ENCODE measurements around the gene CTPS2. TPM values are rescaled to one million over a fixed set of nuclear protein-coding genes. Genes with fewer than 3 reads are reported as not detected.

CTPS2 gene
- total RNA-seq, 1 donor from 2014 or later, result 15.5 TPM

DNA sequence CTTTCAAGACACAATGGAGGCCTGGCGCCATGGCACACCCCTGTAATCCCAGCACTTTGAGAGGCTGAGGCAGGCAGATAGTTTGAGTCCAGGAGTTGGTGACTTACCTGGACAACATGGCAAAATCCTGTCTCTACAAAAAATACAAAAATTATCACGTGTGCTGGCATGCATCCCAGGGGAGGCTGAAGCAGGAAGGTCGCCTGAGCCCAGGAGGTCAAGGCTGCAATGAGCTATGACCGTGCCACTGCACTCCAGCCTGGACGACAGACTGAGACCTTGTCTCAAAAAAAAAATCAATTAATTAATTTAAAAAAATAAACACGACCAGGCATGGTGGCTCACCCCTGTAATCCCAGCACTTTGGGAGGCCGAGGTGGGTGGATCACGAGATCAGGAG is 2.0 kb upstream of the CTPS2 start:
- no peak for DNase-seq (ENCODE audit: extremely low read depth, low read depth, low spot score)

DNA sequence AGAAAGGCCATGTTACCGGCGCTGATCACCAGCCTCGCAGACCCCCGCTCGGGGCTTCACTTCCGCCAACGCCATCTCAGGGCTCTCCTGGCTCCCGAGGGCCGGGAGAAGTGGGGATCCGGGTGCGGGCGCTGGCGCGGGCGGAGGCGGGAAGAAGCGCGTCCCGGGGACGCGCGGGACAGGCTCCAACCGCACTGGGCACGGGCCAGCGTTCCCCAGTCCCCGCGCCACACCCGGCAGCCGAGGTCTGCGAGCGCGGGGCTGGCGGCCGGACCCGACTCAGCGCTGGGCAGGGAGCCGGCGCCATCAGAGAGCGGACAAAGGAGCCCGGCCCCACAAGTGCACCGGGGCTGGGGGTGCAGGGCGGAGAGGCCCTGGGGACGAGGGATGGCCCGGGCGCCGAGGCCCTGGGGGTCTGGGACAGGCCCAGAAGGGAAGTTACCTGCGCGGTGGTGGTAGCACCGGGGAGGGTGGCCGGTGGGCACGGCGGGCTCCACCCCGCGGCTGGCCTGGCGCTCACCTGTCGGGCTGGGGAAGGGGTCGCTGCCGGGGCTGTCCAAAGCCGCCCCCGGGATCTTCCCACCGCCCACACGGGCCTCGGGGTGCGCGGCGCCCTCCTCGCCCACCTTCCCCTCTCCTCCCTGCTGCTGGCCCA is 449 bp downstream of the CTPS2 start:
- DNase-seq (ENCODE audit: extremely low read depth, low read depth, low spot score), result no peak

DNA sequence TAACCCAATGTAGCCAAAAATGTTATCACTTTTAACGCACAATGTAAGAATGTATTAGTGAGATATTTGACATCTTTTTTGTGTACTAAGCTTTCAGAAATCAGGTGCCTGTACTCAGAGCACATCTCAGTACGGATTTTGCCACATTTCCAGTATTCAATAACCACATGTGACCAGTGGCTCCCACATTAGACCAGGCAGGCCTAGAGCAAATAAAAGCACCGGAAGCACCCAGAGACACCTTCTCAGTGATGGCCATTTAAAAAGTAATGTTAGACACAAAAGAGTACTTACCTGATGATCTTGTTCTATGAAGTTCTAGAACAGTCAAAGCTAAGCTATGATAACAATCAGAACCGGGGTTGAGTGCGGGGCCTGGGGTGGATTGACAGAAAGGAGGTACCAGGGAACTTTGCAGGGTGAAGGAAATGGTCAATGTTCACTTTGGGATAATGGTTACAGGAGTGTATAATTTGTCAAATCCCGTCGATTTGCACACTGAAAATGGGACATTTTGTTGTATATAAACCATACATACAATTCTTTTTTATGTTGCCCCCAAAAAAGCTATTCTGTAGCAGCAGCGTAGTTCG is 1.2 kb downstream of the CTPS2 start:
- no peak for DNase-seq (ENCODE audit: extremely low read depth, low read depth, low spot score)

DNA sequence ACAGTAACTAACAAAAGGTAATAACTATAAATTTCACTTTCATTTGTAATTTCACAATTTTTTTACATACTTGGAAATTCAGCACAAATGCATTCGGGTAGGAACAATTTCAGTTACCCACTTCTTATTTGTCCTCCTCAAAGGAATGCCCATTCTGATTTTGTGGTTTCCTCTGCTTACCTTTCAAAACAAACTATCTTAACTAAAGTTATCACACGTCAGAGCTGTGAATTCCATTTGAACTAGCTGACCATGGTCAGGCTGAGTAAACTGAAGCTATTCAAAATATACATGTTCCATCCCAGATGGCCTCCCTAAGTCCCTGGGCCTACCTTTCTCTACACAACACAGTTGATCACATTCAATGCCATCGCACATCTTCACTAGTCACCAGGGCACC is 4.5 kb downstream of the CTPS2 start:
- no peak for DNase-seq (ENCODE audit: extremely low read depth, low read depth, low spot score)

DNA sequence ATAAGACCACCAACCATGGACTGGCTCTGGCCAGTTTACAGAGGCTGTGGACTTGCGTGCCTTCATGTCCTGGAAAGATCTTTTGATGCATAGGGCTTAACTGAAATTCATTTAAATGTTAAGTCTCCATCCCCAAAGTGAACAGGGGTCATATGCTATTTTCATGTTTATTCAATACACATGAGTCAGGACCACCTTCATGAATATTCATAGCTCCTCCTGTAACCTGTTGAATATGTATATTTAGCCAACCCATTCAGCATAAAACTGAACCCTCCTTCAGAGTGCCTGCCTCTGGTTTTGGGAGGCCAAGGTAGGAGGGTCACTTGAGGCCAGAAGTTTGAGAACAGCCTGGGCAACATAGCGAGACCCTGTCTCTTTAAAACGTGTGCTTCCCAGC is 7.1 kb downstream of the CTPS2 start:
- no peak for DNase-seq (ENCODE audit: extremely low read depth, low read depth, low spot score)

DNA sequence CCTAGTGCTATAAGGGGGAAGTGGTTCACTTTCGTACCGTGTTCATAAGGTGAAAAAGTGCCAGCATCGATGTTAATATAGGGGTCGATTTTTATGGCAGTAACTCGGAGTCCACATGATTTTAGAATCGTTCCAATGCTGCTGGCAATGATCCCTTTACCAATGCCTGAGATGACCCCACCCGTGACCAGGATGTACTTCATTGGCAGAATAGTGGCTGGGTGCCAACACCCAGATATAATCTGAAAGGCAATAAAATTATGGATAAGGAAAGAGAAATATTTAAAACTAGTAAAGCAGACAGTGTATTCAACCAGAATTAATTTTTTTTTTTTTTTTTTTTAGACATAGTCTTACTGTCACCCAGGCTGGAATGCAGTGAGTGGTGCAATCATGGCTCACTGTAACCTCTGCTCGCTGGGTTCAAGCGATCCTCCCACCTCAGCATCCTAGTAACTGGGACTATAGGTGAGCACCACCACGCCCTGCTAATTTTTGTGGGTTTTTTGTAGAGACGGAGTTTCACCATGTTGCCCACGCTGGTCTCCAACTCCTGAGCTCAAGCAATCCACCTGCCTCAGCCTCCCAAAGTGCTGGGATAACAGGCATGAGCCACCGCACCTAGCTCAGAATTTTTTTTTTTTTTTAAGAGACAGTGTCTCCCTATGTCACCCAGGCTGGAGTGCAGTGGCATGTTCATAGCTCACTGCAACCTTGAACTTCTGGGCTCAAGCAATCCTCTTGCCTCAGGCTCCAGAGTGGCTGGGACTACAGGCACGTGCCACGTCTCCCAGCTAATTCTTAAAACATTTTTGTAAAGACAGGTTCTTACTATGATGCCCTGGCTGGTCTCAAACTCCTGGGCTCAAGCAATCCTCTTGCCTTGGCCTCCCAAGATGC is 9.5 kb downstream of the CTPS2 start:
- no peak for DNase-seq (ENCODE audit: extremely low read depth, low read depth, low spot score)

DNA sequence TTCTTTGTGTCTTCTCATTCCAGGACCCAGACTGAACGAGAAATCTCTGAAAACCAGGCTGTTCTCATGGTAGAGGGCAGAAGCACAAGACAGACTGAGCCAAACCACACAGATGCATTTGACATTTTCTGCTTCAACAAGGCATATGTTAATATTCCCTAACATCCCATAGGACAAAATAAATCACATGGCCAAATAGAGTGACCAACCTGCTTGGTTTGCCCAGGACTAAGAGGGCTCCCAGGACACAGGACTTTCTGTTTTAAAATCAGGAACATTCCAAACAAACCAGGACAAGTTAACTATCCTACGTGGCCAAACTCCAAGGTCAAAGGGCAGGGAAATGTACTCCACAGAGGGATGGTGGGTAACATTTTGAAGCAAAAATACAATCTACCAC is 11.7 kb downstream of the CTPS2 start:
- no peak for DNase-seq (ENCODE audit: extremely low read depth, low read depth, low spot score)

DNA sequence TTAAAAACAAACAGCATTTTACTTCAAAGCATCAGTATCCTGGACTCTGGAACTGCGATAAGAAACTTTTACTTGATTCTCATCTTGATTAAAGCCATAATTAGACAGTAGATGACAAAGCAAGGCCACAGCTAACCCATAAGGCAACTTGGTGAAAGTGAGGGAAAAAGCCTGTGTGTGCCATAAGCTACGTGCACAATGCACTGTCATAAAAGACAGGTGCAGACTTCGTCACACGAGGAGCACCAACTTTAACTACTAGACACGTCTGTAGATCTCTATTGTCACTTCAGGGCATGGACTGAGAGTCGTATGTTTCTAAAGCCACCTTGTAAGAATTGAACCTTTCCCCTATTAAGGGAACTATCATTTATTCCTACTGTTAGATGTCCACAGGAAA is 13.1 kb downstream of the CTPS2 start:
- no peak for DNase-seq (ENCODE audit: extremely low read depth, low read depth, low spot score)

DNA sequence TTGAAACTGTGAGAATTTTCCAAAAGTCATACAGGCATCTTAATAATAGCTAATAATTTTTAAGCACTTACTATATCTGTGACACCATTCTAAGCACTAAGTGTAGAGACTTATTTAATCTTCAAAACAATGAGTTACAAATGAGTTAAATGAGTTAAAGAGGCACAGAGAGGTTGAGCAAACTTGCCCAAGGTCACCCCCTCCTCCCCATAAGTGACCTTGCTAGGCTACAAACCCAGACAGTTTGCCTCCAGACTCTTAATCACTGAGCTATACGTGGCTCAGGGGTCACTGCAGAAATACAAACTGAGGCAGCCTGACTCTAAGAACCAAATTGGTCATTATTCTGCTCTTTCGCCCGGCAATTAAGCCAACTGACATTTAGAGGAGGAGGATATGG is 15.5 kb downstream of the CTPS2 start:
- no peak for DNase-seq (ENCODE audit: extremely low read depth, low read depth, low spot score)

DNA sequence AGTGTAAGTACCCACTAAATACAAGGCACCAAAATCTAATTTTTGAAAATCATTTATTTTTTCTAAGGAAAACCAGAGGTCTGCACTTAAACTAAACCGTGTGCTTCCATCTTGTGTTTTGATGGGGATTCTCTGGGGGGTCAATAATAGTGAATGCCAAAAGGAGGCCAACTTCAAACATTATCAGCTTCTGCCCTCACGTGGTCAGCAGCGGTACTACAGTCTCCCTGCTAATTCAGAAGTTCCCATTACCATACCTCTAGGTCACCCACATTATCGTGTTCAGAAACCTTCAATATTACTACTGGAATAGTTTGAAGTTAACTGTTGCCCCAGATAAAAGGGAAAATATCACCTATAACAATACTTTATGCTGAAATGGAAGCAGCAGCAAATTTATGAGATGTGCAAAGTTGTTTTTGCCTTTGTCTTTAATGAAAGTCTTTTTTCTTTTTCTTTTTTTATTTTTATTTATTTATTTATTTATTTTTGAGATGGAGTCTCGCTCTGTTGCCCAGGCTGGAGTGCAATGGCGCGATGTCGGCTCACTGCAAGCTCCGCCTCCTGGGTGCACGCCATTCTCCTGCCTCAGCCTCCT is 17.3 kb downstream of the CTPS2 start:
- DNase-seq (ENCODE audit: extremely low read depth, low read depth, low spot score), result peak; percentile 48

DNA sequence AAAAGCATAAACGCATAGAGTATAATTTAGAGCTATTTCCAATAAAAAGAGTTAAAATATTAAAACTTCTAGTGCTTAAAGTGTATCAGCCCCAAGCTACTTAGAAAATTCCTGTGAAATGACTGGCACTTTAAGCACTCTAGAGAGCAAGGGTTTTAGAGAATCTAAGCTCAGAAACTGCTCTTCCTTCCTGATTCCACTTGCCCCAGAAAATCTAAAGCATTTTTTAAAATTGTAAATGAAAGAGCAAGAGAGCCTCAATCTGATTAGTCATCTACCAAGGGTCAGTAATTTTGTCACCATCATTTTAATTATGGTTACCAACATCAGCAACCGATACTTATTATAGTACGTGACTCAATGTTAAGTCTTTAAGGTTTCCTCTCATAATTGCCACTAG is 25.0 kb downstream of the CTPS2 start:
- DNase-seq (ENCODE audit: extremely low read depth, low read depth, low spot score), result no peak

DNA sequence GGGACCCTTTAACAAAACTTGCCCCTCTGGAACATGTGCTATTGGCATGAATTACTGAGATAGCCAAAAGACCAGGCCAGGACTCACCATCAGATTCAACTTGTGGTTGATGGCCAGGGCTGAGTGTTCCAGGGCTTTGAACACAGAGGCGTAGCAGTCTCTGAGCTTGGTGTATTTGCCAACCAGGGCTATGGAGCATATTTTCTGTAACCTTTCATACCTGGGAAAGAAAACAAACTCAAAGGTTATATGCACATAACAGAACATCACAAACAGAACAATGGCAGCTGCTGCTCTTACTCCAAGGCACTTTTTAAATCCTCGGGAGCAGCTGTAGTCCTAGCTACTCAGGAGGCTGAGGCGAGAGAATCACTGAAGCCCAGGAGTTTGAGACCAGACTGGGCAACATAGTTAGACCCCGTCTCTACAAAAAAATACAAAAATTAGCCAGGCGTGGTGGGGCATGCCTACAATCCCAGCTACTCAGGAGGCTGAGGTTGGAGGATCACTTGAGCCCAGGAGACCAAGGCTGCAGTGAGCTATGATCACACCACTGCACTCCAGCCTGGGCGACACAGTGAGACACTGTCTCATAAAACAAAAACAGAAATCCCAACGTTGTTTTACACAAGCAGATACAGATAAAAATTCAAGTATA is 29.3 kb downstream of the CTPS2 start:
- DNase-seq (ENCODE audit: extremely low read depth, low read depth, low spot score), result no peak

DNA sequence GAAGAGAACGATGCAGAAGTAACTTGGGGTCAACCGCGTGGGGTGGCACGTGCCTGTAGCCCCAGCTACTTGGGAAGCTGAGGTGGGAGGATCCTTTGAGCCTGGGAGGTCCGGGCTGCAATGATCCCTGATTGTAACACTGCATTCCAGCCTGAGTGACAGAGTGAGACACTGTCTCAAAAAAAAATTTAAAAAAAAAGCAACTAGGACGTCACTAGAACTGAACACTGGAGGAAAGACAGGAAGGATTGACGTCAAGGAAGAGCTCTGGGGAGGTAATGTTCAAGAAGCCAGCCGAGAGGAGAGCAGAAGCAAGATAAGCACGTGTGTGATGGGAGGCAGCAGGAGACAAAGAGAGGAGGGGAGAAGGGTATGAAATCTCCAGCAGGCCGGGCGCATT is 33.8 kb downstream of the CTPS2 start:
- no peak for DNase-seq (ENCODE audit: extremely low read depth, low read depth, low spot score)

DNA sequence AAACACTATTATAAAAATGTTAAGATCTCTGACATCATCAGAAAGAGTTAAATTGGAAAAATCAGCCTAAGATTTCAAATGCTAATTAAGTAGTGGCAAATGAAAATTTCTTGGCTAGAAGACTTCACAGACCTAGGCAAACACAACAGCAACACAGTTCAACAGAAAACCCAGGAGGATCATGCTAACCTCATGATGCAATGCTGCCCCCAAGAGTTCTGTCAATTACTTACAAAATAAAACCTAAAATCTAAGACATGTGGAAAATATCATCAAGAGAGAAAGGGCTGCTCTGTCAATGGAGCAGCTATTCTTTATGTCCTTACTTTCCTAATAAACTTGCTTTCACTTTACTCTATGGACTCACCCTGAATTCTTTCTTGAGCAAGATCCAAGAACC is 41.5 kb downstream of the CTPS2 start:
- DNase-seq (ENCODE audit: extremely low read depth, low read depth, low spot score), result no peak

DNA sequence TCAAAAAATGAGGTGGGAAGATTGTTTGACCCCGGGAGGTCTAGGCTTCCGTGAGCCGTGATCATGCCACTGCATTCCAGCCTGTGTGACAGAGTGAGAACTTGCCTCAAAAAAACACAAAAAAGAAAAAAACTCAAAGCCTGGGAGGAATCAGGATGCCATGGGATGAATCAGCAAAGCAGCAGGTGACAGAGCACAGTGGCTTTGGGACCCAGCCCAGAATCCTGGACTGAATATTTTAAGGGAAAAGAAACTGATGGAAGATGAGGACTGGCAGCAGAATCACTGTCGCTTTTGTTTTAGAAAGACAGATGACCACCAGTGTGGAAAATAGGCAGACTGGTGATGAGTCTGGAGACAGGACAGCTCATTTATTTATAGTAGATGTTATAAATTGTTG is 45.9 kb downstream of the CTPS2 start:
- no peak for DNase-seq (ENCODE audit: extremely low read depth, low read depth, low spot score)

DNA sequence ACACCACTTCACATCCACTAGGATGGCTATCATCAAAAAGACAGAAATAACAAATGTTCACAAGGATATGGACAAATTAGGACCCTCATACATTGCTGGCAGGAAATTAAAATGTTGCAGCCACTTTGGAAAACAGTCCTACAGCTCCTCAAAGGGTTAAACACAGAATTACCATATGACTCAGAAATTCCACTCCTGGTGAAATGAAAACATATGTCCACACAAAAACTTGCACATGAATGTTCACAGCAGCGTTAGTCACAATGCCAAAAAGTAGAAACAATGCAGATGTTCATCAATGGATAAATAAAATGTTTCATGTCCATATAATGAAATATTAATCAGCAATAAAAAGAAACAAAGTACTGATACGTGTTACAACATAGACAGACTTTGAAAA is 47.4 kb downstream of the CTPS2 start:
- no peak for DNase-seq (ENCODE audit: extremely low read depth, low read depth, low spot score)

DNA sequence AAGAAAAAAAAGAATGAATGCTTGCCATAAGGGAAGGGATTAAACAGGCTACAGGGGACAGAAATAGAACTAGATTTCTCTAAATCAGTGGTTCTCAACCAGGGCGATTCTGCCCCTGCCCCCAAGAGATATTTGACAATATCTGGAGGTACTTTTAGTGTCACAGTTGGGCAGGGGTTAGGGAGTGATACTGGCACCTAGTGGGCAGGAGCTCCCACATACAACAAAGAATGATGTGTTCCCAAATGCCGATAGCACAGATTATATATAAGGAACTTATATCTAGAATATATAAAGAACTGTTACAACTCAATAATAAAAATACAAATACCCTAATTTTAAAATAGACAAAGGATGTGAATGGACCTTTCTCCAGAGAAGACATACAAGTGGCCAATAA is 47.8 kb downstream of the CTPS2 start:
- no peak for DNase-seq (ENCODE audit: extremely low read depth, low read depth, low spot score)

DNA sequence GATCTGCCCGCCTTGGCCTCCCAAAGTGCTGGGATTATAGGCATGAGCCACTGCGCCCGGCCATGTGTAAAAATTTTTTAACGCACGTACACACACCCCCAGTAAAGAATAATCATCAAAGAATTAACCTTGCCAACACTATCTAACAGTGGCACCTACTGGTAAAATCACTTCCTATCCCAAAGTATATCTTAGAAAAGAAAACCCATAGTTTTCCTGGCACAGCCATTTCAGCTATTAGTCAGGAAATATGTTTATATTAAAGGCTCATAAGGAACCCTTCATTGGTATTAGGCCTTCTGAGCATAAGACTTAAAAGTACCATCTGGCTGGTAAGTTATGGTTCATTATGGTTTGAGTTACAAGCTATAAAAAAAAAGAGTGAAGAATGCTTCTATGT is 48.4 kb downstream of the CTPS2 start:
- DNase-seq (ENCODE audit: extremely low read depth, low read depth, low spot score), result no peak

DNA sequence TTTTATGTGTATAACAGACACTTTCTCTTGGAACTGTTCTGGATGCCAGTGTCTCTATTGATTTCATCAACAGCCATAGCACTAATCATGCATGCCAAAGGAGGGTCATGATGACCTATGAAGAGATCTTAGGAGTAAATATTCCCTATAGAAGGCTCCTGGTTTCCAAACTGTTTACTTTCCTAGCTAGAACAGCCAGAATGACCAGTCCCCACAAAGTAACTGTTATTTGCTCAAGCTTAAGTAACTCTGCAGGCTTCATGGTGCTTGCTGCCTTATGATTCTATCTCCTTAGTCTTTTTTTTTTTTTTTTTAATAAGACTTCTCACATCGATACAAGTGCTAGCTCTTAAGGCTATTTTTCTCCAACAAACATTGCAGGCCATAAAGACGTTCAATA is 50.1 kb downstream of the CTPS2 start:
- no peak for DNase-seq (ENCODE audit: extremely low read depth, low read depth, low spot score)

DNA sequence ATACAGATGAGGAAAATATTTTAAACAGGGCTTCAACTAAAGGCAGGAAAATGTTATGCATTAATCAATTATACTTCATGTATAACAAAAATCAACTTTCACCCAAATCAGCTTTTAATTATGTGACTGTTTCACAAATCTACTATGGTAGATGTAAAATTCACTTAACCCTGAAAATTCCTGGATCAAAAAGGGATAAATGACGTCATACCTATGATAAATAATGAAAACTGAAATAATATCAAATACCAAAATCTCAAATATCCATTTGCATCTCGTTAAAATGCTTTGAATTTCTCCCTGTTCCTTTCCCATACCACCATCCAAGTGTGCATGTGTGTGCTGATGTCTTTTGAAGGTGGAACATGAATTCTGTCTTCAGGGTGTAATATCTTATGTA is 51.0 kb downstream of the CTPS2 start:
- no peak for DNase-seq (ENCODE audit: extremely low read depth, low read depth, low spot score)

DNA sequence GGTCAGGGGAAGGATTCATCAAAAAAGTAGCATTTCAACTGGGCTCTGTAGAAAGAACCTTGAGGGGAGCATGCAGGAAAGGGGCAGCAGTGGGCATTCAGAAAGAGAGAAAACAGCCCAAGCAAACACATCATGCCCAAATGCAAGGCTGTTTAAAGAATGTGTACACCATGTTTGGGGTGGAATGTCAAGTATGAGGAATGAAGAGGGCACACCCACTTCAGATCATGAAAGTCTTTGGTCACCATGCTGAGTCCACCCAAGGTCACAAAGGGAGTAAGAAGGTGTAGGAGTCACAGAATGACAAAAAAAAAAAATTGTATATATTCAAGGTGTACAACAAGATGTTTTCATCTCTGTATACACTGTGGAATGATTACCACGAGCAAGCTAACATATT is 53.1 kb downstream of the CTPS2 start:
- DNase-seq (ENCODE audit: extremely low read depth, low read depth, low spot score), result no peak

All from glomerular endothelial cell (primary cell).